Left renal pelvis (tissue), 4 donors: ENCODE data around the gene LMNTD2. TPM values are rescaled to one million over a fixed set of nuclear protein-coding genes. Genes with fewer than 3 reads are reported as not detected.
A peak's percentile ranks its signal among the peaks of the same experiment; 100 is the strongest.

Experiments
- DNase-seq, 4 donors: peaks; one replicate each; pipeline ENCODE4 v3.0.0-alpha.2; 2013; ENCODE audit warnings: low read depth in 4 of 4, low spot score in 3 of 4
- polyA plus RNA-seq, 4 donors: library from polyadenylated mRNA; unstranded; fragments of 120-200 nt; gene quantifications; one replicate each; pipeline ENCODE4 v1.2.1, GENCODE V29; 2013; ENCODE audit not compliant: insufficient read length in 4 of 4

Gene LMNTD2, protein sequence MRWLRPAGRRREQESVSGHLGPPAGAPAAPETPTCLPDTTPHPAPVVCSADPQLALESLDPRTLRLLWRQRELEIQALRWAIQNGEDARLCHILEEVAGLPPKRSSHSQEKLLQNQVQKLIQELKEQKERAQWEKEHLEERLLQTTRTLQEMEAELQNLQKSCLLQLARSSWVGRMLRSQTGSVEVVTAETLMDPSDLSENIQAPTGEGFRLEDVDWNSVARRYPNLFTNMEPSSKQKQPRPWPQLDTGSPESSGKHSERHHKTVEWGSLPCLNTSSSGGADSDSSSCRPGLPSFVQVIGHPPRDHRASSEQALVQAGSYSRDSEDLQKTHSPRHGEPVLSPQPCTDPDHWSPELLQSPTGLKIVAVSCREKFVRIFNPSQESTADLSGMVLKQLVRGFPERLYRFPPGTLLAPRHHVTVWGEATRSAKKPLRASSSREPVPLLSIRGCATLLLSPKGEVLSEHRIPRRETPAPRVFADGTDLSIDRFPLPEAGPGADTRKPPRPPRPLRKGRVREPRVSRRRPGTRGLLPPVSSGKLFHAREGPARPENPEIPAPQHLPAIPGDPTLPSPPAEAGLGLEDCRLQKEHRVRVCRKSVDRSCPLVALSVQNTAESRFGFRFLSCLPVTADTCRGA
- polyA plus RNA-seq = 1 to 10 TPM in 3 of 4 donors, under 1 TPM in 1; 0.75 to 7.5 (median 2.8) TPM

DNA sequence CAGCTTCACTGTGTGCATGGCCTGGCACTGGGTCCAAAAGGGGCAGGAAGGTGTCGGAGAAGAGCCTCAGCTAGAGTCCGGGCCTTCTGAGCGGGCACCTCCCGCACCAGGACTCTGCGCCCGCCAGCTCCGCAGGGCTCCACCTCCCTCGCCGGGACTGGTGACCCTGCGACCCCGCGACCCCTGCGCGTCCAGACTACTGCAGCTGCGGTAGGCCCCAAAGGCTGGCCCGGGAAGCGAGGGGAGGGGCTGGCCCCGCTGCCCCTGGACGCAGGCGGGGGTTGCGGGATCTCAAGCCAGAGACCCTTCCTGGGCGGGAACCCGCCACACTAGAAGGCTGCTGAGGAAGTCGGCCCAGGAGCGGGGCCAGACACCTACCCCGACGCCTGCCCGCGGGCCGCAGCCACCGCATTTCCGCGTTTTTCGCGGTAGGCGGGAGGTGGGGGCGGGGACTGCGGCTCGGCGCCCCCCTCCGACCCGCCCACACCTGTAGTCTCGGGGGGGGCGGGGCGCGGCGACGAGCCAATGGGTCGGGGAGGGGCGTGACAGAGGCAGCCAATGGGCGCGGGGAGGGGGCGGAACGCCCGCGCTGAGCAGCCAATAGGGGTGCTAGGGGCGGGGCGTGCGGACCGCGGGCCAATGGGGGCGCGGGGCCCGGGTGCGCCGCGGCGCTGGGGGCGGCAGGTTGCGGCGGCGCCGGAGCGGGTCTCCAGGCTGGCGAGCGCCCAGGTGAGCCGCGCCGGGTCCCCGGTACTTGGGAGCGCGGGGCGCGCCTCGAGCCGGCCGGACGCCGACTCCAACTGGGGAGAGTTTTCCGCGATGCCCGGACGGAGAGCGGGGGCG lies at the start of gene LMNTD2, which contains the start of gene RASSF7:
Gene LMNTD2 (minus strand): TSS at position 434 of the 843 bp plus-strand sequence. CDS start 22 bp downstream, at position 412.
Gene RASSF7 (plus strand): TSS at position 666 of the 843 bp plus-strand sequence. CDS start 799 bp downstream, outside the sequence.
- DNase-seq = peak in 3 of 4 donors; percentile 63 to 79 (median 79)

DNA sequence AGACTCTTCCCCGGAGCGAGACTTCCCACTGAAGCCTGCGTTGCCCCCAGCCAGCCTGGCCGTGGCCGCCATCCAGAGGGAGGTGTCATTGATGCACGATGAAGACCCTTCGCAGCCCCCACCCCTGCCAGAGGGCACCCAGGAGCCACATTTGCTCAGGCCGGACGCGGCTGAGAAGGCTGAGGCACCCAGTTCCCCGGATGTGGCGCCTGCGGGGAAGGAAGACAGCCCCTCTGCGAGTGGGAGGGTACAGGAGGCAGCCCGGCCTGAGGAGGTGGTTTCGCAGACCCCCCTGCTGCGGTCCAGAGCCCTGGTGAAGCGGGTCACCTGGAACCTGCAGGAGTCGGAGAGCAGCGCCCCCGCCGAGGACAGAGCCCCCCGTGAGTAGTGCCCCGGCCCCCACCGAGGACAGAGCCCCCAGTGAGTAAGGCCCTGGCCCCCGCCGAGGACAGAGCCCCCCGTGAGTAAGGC lies 48.8 kb upstream of the LMNTD2 start:
- no peak for DNase-seq

DNA sequence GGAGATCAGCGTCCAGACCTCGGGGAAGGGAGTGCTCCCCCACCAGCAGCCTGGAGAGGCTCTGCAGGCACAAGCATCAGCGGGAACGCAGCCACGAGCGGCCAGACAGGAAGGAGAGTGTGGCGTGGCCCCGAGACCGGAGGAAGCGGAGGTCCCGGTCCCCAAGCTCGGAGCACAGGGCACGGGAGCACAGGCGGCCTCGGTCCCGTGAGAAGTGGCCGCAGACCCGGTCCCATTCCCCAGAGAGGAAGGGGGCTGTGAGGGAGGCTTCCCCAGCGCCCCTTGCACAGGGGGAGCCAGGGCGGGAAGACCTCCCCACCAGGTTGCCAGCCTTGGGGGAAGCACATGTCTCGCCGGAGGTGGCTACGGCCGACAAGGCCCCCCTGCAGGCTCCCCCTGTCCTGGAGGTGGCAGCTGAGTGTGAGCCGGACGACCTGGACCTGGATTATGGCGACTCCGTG lies 48.3 kb upstream of the LMNTD2 start:
- DNase-seq = no peak

DNA sequence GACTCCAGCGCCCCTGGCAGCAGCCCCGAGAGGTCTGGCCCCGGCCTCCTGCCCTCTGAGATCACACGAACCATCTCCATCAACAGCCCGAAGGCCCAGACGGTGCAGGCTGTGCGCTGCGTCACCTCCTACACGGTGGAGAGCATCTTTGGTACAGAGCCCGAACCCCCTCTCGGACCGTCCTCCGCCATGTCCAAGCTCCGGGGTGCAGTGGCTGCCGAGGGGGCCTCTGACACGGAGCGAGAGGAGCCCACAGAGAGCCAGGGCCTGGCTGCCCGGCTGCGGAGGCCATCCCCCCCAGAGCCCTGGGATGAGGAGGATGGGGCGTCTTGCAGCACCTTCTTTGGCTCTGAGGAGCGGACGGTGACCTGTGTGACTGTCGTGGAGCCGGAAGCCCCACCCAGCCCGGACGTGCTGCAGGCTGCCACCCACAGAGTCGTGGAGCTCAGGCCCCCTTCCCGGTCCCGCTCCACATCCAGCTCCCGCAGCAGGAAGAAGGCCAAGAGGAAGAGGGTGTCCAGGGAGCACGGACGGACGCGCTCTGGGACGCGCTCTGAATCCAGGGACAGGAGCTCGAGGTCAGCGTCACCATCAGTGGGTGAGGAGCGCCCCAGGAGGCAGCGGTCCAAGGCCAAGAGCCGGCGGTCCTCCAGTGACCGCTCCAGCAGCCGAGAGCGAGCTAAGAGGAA lies 47.6 kb upstream of the LMNTD2 start:
- DNase-seq = no peak

DNA sequence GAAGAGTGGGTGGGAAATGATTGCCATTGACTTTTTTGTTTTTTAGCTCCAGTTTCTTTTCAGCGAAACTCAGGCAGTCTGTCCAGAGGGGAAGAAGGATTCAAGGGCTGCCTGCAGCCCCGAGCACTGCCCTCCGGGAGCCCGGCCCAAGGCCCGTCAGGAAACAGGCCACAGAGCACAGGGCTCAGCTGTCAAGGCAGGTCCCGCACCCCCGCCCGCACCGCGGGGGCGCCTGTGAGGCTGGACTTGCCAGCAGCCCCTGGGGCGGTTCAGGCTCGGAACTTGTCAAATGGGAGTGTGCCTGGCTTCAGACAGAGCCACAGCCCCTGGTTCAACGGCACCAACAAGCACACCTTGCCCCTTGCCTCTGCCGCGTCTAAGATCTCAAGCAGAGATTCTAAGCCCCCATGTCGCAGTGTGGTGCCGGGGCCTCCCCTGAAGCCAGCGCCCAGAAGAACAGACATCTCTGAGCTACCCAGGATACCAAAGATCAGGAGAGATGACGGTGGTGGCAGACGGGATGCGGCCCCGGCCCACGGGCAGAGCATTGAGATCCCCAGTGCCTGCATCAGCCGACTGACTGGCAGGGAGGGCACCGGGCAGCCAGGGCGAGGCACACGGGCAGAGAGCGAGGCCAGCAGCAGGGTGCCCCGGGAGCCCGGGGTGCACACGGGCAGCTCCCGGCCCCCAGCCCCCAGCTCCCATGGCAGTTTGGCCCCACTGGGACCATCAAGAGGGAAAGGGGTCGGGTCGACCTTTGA lies 46.7 kb upstream of the LMNTD2 start:
- no peak for DNase-seq

DNA sequence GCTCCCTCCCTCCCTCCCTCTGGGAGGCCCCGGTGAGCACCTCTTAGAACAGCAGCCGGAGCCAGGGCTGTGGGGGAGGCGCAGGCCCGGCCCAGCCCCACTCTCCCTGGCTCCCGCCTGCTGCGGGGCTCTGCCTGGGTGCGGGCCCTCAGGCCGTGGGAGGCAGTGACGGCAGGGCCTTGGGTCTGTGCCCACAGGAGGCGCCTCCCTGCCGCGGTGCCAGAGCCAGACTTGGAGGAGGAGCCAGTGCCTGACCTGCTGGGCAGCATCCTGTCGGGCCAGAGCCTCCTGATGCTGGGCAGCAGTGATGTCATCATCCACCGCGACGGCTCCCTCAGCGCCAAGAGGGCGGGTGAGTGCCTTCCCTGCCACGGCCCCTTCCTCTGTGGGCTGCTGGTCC lies 45.7 kb upstream of the LMNTD2 start:
- no peak for DNase-seq

DNA sequence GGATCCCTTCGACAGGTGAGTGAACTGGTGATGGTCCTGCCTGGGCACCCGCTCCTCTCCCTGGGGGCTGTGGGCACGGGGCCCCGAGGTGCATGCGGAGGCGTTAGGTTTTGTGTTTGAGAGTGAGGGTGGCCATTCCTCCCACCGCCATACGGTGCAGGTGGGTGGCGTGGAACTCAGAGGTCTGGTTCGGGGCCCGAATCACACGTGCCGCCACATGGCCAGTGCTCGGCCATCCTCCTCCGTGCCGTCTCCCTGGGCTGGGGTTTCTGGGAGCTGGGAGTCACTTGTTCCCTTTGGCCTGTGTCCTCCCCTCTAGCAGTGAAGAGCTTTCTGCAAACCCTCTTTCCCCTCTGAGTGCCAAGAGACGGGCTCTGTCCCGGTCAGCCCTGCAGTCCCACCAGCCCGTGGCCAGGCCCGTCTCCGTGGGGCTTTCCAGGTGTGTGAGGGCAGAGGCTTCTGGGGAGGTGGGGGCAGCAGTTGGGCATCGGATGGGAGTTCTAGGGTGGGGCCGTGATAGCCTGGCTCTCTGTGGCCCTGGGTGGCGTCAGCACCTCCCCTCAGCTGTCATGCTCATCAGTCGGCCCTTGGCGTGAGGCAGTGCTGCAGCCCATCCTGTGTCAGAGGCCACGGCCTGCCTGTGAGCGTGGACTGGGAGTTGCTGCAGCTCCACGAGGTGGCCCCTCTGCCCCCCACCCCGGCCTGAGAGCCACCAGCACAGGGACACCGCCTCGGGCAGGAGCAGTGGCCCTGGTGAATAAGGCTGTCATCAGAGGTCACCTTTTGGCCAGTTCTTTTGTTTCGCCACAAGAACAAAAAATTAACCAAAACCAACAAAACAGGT lies 45.0 kb upstream of the LMNTD2 start:
- DNase-seq = no peak

DNA sequence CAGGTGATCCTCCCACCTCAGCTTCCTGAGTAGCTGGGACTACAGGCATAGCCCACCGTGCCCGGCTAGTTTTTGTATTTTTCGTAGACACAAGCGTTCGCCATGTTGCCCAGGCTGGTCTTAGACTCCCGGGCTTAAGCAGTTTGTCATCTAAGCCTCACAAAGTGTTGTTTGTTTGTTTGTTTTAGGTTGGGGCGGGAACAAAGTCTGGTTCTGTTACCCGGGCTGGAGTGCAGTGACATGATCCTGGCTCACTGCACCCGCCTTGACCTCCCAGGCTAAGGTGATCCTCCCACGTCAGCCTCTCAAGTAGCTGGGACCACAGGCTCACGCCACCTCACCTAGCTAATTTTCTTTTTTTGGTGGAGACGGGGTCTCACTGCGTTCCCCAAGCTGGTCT lies 42.6 kb upstream of the LMNTD2 start:
- DNase-seq = no peak

DNA sequence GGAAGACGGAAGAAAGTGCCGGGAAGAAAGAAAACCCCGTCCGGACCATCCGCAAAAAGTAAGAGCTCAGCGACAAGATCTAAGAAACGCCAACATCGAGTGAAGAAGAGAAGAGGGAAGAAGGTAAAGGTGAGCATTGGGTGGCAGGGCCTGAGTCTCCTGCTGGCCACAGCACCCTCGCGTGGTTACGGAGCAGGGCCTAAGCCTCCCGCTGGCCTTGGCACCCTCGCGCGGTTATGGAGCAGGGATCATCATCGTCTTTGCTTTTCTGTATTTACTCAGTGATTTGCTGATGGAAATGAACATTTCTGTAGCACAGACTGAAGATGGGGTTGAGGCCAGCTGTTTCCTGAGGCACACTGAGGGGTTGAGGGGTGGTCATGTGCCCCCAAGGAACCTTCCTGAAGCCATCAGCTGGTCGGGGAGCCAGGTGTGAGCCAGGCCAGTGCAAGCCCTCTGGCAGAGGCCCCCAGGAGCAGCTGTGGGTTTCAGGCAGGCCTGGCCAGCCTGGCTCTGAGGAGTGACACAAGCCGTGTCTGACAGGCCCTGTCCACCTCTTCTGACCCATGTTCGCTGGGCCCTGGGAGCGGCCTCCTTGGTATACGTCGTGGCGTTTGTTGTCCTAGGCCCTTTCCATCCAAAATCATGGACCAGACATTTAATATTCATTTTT lies 41.2 kb upstream of the LMNTD2 start:
- no peak for DNase-seq

DNA sequence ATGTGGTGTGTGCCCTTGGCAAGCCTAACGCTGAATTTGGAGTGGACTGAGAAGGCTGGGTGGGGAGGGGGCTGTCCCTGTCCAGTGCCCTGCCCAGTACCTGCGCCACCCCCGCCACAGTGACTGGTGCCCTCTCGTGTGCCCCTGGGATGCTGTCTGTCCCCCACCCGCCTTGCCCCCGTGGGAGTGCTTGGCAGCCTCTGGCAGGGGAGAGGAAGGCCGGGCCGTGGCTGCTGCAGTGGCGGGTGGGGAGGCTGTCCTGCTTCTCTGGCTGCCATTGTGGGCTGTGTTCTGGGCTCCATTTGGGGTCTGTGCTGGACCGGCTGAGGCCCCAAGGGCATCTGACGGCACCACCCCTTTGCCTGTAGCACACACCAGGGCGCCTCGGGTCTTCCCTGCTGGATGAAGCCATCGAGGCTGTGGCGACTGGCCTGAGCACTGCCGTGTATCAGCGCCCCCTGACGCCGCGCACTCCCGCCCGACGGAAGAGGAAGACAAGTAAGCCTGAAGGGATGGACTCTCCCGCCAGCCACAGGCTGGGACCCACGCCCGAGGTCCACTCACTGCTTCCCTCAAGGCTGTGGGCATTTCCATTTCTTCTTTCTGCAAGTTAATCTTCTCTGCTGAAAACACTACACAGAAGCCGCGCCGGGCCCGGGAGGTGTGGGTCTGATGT lies 37.6 kb upstream of the LMNTD2 start:
- DNase-seq = no peak

DNA sequence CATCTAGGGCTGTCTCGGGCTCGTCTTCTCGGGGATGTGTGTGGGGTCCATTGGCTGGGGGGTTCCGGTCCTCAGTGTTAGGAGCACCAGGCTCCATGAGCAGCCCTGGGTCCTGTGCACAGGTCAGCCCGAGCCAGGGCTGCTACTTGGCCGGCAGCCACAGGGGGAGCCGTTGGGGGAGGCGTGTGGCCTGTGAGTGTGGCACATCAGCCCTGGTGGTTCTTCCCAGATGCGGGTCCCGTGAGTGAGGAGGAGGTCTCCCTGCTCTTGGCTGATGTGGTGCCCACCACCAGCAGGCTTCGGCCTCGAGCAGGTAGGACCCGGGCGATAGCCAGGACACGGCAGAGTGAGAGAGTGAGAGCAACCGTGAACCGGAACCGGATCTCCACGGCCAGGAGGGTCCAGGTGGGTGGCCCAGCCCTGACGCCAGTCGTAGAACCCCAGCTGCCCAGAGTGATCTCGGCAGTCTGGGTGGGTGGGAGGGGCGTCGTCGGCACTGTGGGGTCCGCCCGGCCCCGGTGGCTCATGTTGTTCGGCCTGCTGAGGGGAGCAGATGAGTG lies 36.7 kb upstream of the LMNTD2 start:
- DNase-seq = no peak

DNA sequence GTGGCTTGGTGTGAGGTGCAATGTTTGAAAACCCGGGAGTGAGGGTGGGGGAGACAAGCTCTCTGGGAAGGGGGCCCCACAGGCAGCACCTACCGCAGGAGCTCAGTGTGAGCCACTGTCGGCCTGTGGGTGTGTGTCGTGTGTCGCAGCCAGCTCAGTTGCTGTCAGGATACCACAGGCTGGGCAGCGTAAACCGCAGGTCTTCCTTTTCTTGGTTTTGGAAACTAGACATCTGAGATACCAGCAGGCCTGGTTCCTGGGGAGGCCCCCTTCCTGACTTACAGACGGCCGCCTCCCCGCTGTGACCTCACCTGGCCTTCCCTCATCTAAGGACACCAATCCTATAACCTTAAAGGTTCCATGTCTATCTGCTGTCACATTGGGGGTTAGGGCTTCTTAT lies 35.8 kb upstream of the LMNTD2 start:
- DNase-seq = no peak

DNA sequence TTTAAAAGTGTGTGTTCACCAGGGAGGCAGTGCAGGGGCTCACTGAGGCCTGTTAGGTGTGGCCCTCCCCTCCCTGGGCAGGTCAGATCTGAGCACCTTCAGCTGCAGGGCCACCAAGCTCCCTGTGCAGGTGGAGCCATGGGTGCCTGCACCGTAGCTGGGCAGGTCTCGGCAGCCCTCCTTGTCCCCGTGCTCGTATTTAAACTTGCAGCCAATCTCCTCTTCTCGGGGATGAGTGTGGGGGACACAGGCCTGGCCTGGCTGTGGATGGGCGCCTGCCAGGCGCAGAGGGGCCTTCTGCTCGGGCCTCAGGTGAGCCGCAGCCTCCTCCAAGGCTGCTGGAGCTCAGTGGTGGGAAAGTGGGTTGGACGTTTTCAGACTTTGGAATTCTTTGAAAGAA lies 34.9 kb upstream of the LMNTD2 start:
- no peak for DNase-seq

DNA sequence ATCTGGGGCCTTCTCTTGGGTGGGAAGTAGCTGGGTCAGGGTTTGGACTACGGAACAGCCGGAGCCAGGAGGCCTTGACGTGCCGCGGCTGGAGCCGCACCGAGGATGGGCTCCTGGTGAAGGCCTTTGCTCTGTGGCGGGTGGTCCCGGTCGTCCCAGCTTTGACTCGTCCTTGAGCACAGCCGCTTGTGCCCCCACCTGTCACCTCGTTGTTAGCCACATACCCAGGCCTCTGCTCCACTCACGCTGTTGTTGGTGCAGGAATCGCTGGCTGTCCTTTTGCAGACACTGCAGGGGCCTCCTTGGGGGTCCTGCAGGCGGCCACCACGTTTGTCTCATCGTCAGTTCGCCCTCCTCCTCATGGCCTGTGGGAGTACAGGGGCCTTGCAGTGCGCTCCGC lies 32.8 kb upstream of the LMNTD2 start:
- DNase-seq = no peak

DNA sequence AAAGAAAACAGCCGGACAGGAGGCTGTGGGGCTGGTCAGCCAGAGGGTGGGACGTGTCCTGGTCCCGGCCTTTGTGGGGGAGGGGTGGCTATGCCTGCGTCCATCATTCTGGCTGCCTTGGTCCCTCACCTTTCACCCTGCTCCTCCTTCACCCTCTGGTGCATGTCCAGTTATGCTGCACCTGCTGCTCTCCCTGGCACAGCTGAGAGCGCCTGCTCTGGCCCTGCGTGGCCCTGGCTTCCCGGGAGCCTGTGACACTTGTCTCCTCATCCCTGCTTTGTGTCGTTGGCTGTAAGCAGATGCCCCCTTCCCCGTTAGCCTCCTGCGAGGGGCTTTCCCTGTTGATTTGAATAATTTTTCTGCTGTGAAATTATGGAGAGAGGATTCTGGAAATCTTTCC lies 32.4 kb upstream of the LMNTD2 start:
- DNase-seq = no peak

DNA sequence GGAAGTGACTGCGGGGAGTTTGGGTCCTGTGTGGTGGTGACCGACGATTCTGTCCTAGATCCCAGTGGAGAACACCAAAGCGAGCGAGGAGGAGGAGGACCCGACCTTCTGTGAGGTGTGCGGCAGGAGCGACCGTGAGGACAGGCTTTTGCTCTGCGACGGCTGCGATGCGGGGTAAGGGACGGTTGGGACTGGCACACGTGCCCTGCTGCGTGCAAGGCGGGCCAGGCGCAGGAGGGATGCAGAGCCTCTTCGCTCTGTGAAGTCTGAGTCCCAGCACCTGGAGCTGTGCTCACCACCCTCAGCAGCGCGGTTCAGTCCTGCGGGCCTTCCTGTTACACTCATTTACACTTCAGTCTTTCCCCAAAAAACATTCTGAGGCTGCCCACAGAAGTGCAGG lies 32.0 kb upstream of the LMNTD2 start:
- no peak for DNase-seq

DNA sequence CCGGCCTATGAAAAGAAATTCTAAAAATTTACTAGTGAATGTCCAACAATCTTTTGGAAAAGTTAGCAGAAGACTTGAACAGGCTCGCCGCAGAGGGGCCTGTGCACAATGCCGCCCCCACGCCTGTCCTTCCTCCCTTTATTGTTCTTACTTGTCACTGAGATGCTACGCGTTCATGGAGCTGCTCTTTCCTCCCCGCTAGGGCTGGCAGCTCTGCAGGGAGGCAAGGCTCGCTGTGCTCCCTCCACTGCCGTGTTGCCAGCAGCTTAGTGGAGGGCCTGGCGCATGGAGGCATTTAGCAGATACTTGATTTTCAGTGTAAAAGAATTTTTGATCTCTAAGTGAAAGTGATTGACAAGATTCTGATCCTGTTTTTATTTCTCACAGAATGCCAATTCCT lies 30.5 kb upstream of the LMNTD2 start:
- DNase-seq = no peak
